ENCODE measurements around the gene DYRK1A.

The DYRK1A gene

GRCh38 chr21:37554661-37555379, 188.2 kb downstream of the DYRK1A start:
- DNase-seq, result no peak

- DNase-seq, result no peak
Measured at GRCh38 chr21:37555672-37556261, 189.2 kb downstream of the DYRK1A start.

- no peak for DNase-seq
Measured at GRCh38 chr21:37557261-37557950, 190.8 kb downstream of the DYRK1A start.

- DNase-seq, result no peak
Measured at GRCh38 chr21:37558676-37559211, 192.2 kb downstream of the DYRK1A start.

GRCh38 chr21:37560385-37560784, 193.8 kb downstream of the DYRK1A start:
- no peak for DNase-seq

- no peak for DNase-seq
Measured at GRCh38 chr21:37561506-37561905, 194.9 kb downstream of the DYRK1A start.

- DNase-seq, result no peak
Measured at GRCh38 chr21:37561941-37562919, 195.7 kb downstream of the DYRK1A start.

- no peak for DNase-seq
Measured at GRCh38 chr21:37562920-37563640, 196.5 kb downstream of the DYRK1A start.

GRCh38 chr21:37563641-37564340, 197.2 kb downstream of the DYRK1A start:
- DNase-seq, result peak; percentile 88

GRCh38 chr21:37564341-37564923, 197.9 kb downstream of the DYRK1A start:
- DNase-seq, result peak; percentile 76

GRCh38 chr21:37564924-37565529, 198.5 kb downstream of the DYRK1A start:
- DNase-seq, result no peak

GRCh38 chr21:37565530-37566223, 199.1 kb downstream of the DYRK1A start:
- no peak for DNase-seq

- no peak for DNase-seq
Measured at GRCh38 chr21:37566790-37567615, 200.4 kb downstream of the DYRK1A start.

GRCh38 chr21:37568415-37568814, 201.8 kb downstream of the DYRK1A start:
- DNase-seq, result no peak

- DNase-seq, result no peak
Measured at GRCh38 chr21:37568916-37569315, 202.3 kb downstream of the DYRK1A start.

- no peak for DNase-seq
Measured at GRCh38 chr21:37571442-37571841, 204.9 kb downstream of the DYRK1A start.

- DNase-seq, result no peak
Measured at GRCh38 chr21:37574316-37574715, 207.7 kb downstream of the DYRK1A start.

GRCh38 chr21:37574751-37575150, 208.2 kb downstream of the DYRK1A start:
- DNase-seq, result no peak

- DNase-seq, result no peak
Measured at GRCh38 chr21:37575580-37575979, 209.0 kb downstream of the DYRK1A start.
